ENCODE results near the gene DNAJB14.

DNAJB14 gene

GRCh38 chr4:99943904-99944437, 2.4 kb downstream of the DNAJB14 start:
- no peak for DNase-seq

GRCh38 chr4:99938243-99938753, 8.1 kb downstream of the DNAJB14 start:
- DNase-seq = no peak

GRCh38 chr4:99934891-99935290, 11.5 kb downstream of the DNAJB14 start:
- DNase-seq = no peak

- no peak for DNase-seq
Observed at GRCh38 chr4:99927566-99927965, 18.9 kb downstream of the DNAJB14 start.

GRCh38 chr4:99921174-99921573, 25.2 kb downstream of the DNAJB14 start:
- no peak for DNase-seq

- no peak for DNase-seq
Observed at GRCh38 chr4:99918656-99919055, 27.8 kb downstream of the DNAJB14 start.

GRCh38 chr4:99917575-99917974, 28.8 kb downstream of the DNAJB14 start:
- DNase-seq = no peak

- no peak for DNase-seq
Observed at GRCh38 chr4:99915449-99915848, 31.0 kb downstream of the DNAJB14 start.

GRCh38 chr4:99894998-99895397, 51.4 kb downstream of the DNAJB14 start:
- DNase-seq = no peak

GRCh38 chr4:99894161-99894997, 52.0 kb downstream of the DNAJB14 start, which contains the start of gene LAMTOR3:
TSS of gene LAMTOR3 (minus strand) at chr4:99894427. CDS start at chr4:99893963, 464 bp downstream.
- peak; percentile 81 for DNase-seq

GRCh38 chr4:99893839-99894160, 52.6 kb downstream of the DNAJB14 start:
- no peak for DNase-seq

GRCh38 chr4:99893029-99893428, 53.4 kb downstream of the DNAJB14 start:
- no peak for DNase-seq

- no peak for DNase-seq
Observed at GRCh38 chr4:99891351-99891750, 55.1 kb downstream of the DNAJB14 start.

- DNase-seq = no peak
Observed at GRCh38 chr4:99887837-99888236, 58.6 kb downstream of the DNAJB14 start.

- DNase-seq = no peak
Observed at GRCh38 chr4:99886146-99886545, 60.3 kb downstream of the DNAJB14 start.

- no peak for DNase-seq
Observed at GRCh38 chr4:99885687-99886086, 60.7 kb downstream of the DNAJB14 start.

- no peak for DNase-seq
Observed at GRCh38 chr4:99885063-99885664, 61.3 kb downstream of the DNAJB14 start.

- no peak for DNase-seq
Observed at GRCh38 chr4:99879458-99879857, 67.0 kb downstream of the DNAJB14 start.

GRCh38 chr4:99878604-99879003, 67.8 kb downstream of the DNAJB14 start:
- no peak for DNase-seq

- DNase-seq = no peak
Observed at GRCh38 chr4:99876946-99877345, 69.5 kb downstream of the DNAJB14 start.

GRCh38 chr4:99875071-99875470, 71.3 kb downstream of the DNAJB14 start:
- DNase-seq = no peak

- DNase-seq = no peak
Observed at GRCh38 chr4:99872570-99872969, 73.8 kb downstream of the DNAJB14 start.

- DNase-seq = no peak
Observed at GRCh38 chr4:99868126-99868596, 78.3 kb downstream of the DNAJB14 start.

- no peak for DNase-seq
Observed at GRCh38 chr4:99863804-99864203, 82.6 kb downstream of the DNAJB14 start.

Measured in DMS153 (cell line).